SW 1271 (cell line): ENCODE measurements around the gene OR10K2.

Source experiments
- DNase-seq, 2 experiments: peaks; one replicate each; lab custom pipeline; 2025; lab: John Stamatoyannopoulos, UW

The OR10K2 gene

DNA sequence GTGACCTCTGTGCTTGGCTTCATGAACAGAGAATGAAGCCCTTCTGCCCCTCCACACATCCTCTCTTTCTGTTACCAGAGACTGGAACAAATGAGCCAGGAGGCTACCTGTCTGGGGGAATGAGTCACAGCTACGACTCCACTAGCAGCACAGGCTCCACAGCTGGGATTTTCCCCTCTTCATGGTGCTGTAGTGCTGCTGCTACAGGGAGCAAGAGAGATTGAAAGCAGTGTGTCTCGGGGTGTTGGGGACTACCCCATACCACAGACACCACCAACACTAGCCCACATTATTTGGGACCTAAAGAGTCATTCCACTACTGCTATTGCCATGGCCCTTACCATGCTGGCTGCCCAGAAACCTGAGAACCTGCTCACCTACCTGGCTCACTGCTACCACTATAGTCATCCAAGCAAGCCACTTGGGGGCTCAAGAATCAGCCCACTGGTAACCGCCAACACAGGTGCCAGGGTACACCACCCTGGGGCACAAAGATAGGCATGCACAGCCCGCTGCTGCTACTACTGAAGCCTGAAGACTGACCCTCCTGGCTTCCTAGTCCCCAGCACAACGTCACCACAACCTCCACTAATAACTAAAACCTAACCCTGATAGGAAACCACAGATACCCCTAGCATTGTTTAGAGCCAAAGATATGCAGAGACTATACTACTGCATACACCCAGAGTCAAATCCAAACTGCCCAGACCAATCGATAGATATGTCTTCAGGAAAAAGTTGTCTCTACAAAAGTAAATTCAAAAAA is 54.7 kb downstream of the OR10K2 start:
- no peak for DNase-seq
